ENCODE measurements around the gene EDAR. TPM values are rescaled to one million over a fixed set of nuclear protein-coding genes. Genes with fewer than 3 reads are reported as not detected.

The EDAR gene
- total RNA-seq, 3 donors from 2014 or later (not counting 1 experiment from before 2014, with no cell fraction given): 0.11 to 0.23 TPM; not detected in 1

DNA sequence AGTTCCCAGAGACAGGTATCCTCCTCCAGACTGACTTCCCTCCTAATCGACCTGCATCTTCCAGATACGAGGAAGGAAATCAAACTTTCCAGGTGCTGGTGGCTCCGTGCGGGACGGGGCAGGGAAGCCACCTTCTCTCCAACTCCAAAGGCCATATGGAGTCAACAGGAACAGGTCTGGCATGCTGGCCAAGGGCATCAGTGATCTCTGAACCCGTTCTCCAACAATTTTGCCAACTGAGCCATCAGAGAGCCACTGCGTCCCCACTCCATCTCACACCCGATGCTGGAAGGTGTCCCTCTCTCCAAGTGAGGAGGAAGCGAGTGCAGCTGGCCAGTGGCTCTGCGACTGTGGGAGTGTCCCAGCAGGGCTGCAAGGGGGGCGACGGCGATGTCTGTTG is 5.4 kb downstream of the EDAR start:
- H3K27ac ChIP-seq (ENCODE audit: low read length): no peak overlapping the region
- whole genome bisulfite sequencing (ENCODE audit: insufficient coverage): 85% methylated on average over 13 of the region's 13 CpGs
- H3K36me3 Mint-ChIP-seq: no peaks in the 10 kb centered on the region
- no peak for DNase-seq
- H3K27me3 Mint-ChIP-seq (ENCODE audit: low read depth in 2 of 2): peaks cover 11 to 17% of the 10 kb centered on the region in 2 donors
- H3K27ac Mint-ChIP-seq: no peak overlapping the region
- H3K36me3 ChIP-seq (ENCODE audit: control insufficient read depth, insufficient read depth, low read length): no peaks in the 10 kb centered on the region
- TF ChIP-seq, protein P1, sequence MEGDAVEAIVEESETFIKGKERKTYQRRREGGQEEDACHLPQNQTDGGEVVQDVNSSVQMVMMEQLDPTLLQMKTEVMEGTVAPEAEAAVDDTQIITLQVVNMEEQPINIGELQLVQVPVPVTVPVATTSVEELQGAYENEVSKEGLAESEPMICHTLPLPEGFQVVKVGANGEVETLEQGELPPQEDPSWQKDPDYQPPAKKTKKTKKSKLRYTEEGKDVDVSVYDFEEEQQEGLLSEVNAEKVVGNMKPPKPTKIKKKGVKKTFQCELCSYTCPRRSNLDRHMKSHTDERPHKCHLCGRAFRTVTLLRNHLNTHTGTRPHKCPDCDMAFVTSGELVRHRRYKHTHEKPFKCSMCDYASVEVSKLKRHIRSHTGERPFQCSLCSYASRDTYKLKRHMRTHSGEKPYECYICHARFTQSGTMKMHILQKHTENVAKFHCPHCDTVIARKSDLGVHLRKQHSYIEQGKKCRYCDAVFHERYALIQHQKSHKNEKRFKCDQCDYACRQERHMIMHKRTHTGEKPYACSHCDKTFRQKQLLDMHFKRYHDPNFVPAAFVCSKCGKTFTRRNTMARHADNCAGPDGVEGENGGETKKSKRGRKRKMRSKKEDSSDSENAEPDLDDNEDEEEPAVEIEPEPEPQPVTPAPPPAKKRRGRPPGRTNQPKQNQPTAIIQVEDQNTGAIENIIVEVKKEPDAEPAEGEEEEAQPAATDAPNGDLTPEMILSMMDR (IDR thresholded peaks at IDR 0.05): no peak
- H3K4me1 ChIP-seq (ENCODE audit: control insufficient read depth, insufficient read depth, low read length): no peaks in the 10 kb centered on the region
- no peak for ATAC-seq
- H3K27me3 ChIP-seq (ENCODE audit: control insufficient read depth, insufficient read depth, low read length): no peaks in the 10 kb centered on the region
- no peak overlapping the region for H3K4me3 ChIP-seq (ENCODE audit: low read length)
- no peaks in the 10 kb centered on the region for H3K9me3 ChIP-seq (ENCODE audit: control insufficient read depth, insufficient read depth, low read length)
- H3K4me3 Mint-ChIP-seq: no peak overlapping the region
- H3K9me3 Mint-ChIP-seq: no peaks in the 10 kb centered on the region
- no peaks in the 10 kb centered on the region for H3K4me1 Mint-ChIP-seq
- intact Hi-C loops (cut with micrococcal nuclease): no loop called here

DNA sequence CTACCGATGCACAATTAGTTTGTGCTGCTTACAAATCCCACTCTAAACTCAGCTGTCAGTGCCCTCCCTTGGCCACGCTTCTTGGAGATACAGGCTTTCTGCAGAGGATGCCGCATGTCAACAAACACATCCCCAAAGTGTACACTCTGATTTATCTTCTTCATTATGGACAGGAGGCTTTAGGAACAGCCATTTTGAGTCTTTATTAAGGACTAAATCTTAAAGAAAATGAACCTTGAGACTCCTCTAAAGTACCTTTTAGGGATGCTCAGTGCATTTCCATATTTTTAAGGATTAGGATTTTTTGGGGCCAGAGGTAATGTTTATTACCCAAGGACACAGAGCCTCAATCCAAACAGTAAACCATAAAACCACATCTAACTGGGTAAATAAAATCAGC is 6.0 kb downstream of the EDAR start:
- Mint-ChIP-seq H3K27me3 (ENCODE audit: low read depth in 2 of 2) (peaks cover 11 to 17% of the 10 kb centered on the region in 2 donors), H3K4me3 (no peak overlapping the region), H3K4me1 (no peaks in the 10 kb centered on the region), H3K36me3 (no peaks in the 10 kb centered on the region), H3K27ac (no peak overlapping the region), H3K9me3 (no peaks in the 10 kb centered on the region)
- Histone ChIP-seq H3K27me3 (ENCODE audit: control insufficient read depth, insufficient read depth, low read length) (no peaks in the 10 kb centered on the region), H3K9me3 (ENCODE audit: control insufficient read depth, insufficient read depth, low read length) (no peaks in the 10 kb centered on the region), H3K4me3 (ENCODE audit: low read length) (no peak overlapping the region), H3K27ac (ENCODE audit: low read length) (no peak overlapping the region), H3K4me1 (ENCODE audit: control insufficient read depth, insufficient read depth, low read length) (no peaks in the 10 kb centered on the region), H3K36me3 (ENCODE audit: control insufficient read depth, insufficient read depth, low read length) (no peaks in the 10 kb centered on the region)
- DNase-seq (no peak), ATAC-seq (no peak)
- TF ChIP-seq, protein P1 (IDR thresholded peaks at IDR 0.05): no peak
- WGBS (ENCODE audit: insufficient coverage): 85% methylated on average over 2 of the region's 3 CpGs
- intact Hi-C loops (cut with micrococcal nuclease): no loop called here

DNA sequence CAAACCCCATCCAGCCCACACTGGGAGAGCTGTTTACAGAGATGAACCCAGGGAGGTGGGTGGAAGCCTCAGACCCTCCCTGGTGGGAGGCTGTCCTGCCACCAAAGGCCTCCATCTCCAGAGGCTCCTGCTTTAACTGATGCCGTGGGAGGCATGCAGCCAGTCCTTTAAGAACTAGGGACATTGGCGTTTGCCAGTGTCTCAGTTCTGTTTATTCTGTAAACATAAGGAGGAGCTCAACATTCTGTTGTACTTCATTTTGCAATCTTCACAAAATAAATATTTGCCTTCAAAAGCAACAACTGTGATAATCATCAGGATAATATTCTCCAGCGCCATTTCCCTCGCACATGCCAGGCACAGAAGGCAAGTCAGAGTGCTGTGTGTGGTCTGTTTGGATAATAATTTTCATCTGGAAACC is 6.8 kb downstream of the EDAR start:
- ATAC-seq (no peak), DNase-seq (no peak)
- intact Hi-C loops (cut with micrococcal nuclease): no loop called here
- no peaks in the 10 kb centered on the region for H3K36me3 ChIP-seq (ENCODE audit: control insufficient read depth, insufficient read depth, low read length)
- Mint-ChIP-seq H3K9me3 (no peaks in the 10 kb centered on the region), H3K4me3 (no peak overlapping the region), H3K27ac (no peak overlapping the region), H3K36me3 (no peaks in the 10 kb centered on the region), H3K27me3 (ENCODE audit: low read depth in 2 of 2) (peaks cover 11 to 17% of the 10 kb centered on the region in 2 donors), H3K4me1 (no peaks in the 10 kb centered on the region)
- no peaks in the 10 kb centered on the region for H3K27me3 ChIP-seq (ENCODE audit: control insufficient read depth, insufficient read depth, low read length)
- TF ChIP-seq, protein P1 (IDR thresholded peaks at IDR 0.05): no peak
- H3K4me3 ChIP-seq (ENCODE audit: low read length): no peak overlapping the region
- no peak overlapping the region for H3K27ac ChIP-seq (ENCODE audit: low read length)
- H3K4me1 ChIP-seq (ENCODE audit: control insufficient read depth, insufficient read depth, low read length): no peaks in the 10 kb centered on the region
- no peaks in the 10 kb centered on the region for H3K9me3 ChIP-seq (ENCODE audit: control insufficient read depth, insufficient read depth, low read length)
- WGBS (ENCODE audit: insufficient coverage): 96% methylated on average over 4 of the region's 4 CpGs

DNA sequence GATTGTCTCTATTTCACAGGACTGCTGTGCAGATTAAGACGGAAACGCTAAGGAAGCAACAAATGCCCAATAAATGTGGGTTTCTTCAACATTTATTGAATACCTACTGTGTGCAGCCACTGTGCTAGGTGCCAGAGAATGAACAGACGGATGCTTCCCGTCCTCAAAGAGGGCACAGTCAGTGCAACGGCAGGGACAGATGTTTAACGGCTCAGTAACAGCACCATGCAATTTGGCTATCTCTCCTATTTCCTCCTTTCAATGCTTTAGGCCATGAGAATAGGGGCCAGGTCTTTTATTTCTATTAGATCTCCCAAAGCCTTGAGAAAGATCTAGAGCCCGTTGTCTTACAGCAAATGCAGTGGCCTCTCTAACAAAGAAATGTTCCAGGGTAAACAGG is 7.2 kb downstream of the EDAR start:
- Histone ChIP-seq H3K36me3 (ENCODE audit: control insufficient read depth, insufficient read depth, low read length) (no peaks in the 10 kb centered on the region), H3K4me3 (ENCODE audit: low read length) (no peak overlapping the region), H3K9me3 (ENCODE audit: control insufficient read depth, insufficient read depth, low read length) (no peaks in the 10 kb centered on the region), H3K4me1 (ENCODE audit: control insufficient read depth, insufficient read depth, low read length) (no peaks in the 10 kb centered on the region), H3K27ac (ENCODE audit: low read length) (no peak overlapping the region), H3K27me3 (ENCODE audit: control insufficient read depth, insufficient read depth, low read length) (no peaks in the 10 kb centered on the region)
- Mint-ChIP-seq H3K36me3 (no peaks in the 10 kb centered on the region), H3K4me1 (no peaks in the 10 kb centered on the region), H3K27ac (no peak overlapping the region), H3K27me3 (ENCODE audit: low read depth in 2 of 2) (peaks cover 11 to 17% of the 10 kb centered on the region in 2 donors), H3K9me3 (no peaks in the 10 kb centered on the region), H3K4me3 (no peak overlapping the region)
- intact Hi-C loops (cut with micrococcal nuclease): no loop called here
- TF ChIP-seq, protein P1 (IDR thresholded peaks at IDR 0.05): no peak
- DNase-seq (no peak), ATAC-seq (no peak)
- WGBS (ENCODE audit: insufficient coverage): 74% methylated on average over 7 of the region's 7 CpGs
